Right lobe of liver (tissue), 4 donors: ENCODE results near the gene HRH2.

Experiments
- POLR2A ChIP-seq: fragments of 450-650 bp; IDR thresholded peaks from one replicate; pipeline ENCODE4 v1.6.1; 2017; ENCODE audit warnings: antibody characterized with exemption, mild to moderate bottlenecking
- TF ChIP-seq, protein P1 (sequence below), 4 donors: fragments of 200-600 bp in 3 of 4; fragments of 450-650 bp in 1 of 4; IDR thresholded peaks; one replicate each; pipeline versions ENCODE4 v1.5.1 to v1.8.0; 2016 to 2022; ENCODE audit warnings: antibody characterized with exemption in 4 of 4, mild to moderate bottlenecking in 2 of 4
- donor health status: DM: no; HTN: no; CAD: no.
- donor health status: DM: no; HTN: no; CAD: no.
- donor health status: DM: no; HTN: yes; CAD: no.

DNA sequence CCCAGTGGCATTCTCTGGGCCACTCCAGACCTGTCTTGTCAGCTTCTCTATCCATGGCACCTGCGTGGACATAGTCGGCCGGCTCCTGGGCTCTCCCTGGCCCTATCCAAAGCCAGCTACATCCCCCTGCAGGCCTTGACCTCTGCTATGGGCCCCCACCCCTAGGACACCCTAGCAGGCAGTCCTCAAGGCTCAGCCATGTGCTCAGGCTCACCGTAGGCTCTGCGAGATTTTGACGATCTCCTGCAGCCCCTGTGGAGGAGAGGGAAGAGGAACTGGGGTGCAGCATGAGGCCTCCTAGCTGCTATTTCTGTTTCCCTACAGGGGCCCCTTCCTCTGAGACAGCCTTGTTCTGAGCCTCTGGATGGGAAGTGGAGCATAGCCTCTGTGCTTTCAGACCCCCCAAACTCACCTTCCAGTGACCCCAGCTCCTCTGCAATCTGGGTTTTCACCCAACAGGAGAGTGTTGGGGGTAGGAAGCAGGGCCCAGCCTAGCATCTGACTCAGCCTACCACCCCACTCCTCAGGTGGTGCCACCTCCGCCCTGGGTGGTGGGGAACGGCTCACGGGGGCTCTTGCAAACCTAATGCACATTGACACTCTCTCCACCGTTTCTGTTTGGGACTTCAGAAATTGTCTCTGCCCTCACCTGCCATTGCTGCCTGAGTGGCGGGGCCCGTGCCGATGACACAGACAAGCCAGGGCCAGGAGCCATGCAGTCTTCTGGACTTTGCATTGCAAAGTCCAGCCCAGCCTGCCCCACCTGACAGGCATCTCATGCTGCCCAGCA lies 36.7 kb downstream of the HRH2 start:
- TF ChIP-seq, protein P1, sequence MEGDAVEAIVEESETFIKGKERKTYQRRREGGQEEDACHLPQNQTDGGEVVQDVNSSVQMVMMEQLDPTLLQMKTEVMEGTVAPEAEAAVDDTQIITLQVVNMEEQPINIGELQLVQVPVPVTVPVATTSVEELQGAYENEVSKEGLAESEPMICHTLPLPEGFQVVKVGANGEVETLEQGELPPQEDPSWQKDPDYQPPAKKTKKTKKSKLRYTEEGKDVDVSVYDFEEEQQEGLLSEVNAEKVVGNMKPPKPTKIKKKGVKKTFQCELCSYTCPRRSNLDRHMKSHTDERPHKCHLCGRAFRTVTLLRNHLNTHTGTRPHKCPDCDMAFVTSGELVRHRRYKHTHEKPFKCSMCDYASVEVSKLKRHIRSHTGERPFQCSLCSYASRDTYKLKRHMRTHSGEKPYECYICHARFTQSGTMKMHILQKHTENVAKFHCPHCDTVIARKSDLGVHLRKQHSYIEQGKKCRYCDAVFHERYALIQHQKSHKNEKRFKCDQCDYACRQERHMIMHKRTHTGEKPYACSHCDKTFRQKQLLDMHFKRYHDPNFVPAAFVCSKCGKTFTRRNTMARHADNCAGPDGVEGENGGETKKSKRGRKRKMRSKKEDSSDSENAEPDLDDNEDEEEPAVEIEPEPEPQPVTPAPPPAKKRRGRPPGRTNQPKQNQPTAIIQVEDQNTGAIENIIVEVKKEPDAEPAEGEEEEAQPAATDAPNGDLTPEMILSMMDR (IDR thresholded peaks at IDR 0.05) = no peak
- TF ChIP-seq POLR2A = no peak
